HepG2 (cell line): ENCODE measurements around the gene C1QTNF5.

Source experiments
- ZEB1 ChIP-seq: IDR thresholded peaks from 2 replicates; pipeline ENCODE4 v1.6.1; 2012; ENCODE audit warnings: mild to moderate bottlenecking, low read depth, inconsistent platforms; ENCODE audit not compliant: insufficient replicate concordance
- ZNF121 ChIP-seq: sonication (generic); formaldehyde crosslinking; IDR thresholded peaks from 2 replicates; pipeline ENCODE4 v1.5.0; 2020; ENCODE audit warnings: mild to moderate bottlenecking, missing genetic modification reagents

GRCh38 chr11:119310682-119311052 lies 30.0 kb downstream of the C1QTNF5 start:
- no peak for TF ChIP-seq ZEB1
- no peak for TF ChIP-seq ZNF121 (CRISPR knock-in tag)
